HEK293 (cell line): ENCODE measurements around the gene PCBP3.
A peak's percentile ranks its signal among the peaks of the same experiment; 100 is the strongest.

Experiments used
- CTCF ChIA-PET: fragments of 350-600 bp; formaldehyde crosslinking; extraction: SDS; loops from one replicate; lab custom pipeline; 2021; ENCODE audit warnings: antibody characterized with exemption; lab: Yijun Ruan, JAX
- POLR2A ChIA-PET: fragments of 300-600 bp; formaldehyde crosslinking; extraction: SDS; loops from one replicate; lab custom pipeline; 2020; ENCODE audit warnings: antibody characterized with exemption, inconsistent platforms; lab: Yijun Ruan, JAX
- H3K27ac ChIP-seq: fragments of 200-500 bp; sonication (Bioruptor generic); 2 replicates; pipeline ENCODE4 v1.5.1; 2014; ENCODE audit warnings: low read depth, low read length, control low read depth, inconsistent platforms; ENCODE audit errors: extremely low read depth
- H3K36me3 ChIP-seq, 2 experiments: fragments of 200-500 bp in 1 of 2; sonication (Bioruptor generic) in 1 of 2; 1 replicate in 1 of 2; 2 replicates in 1 of 2; pipeline ENCODE4 v1.5.1; 2014 to 2017; ENCODE audit warnings: inconsistent platforms in 2 of 2, low read length in 2 of 2; ENCODE audit not compliant: control insufficient read depth in 2 of 2, insufficient read depth in 1 of 2
- H3K4me1 ChIP-seq: fragments of 200-500 bp; sonication (Bioruptor generic); 2 replicates; pipeline ENCODE4 v1.5.1; 2014; ENCODE audit warnings: mild to moderate bottlenecking, low read length, inconsistent platforms; ENCODE audit not compliant: control insufficient read depth, insufficient read depth
- H3K4me3 ChIP-seq: 2 replicates; pipeline ENCODE4 v1.5.1; 2011; ENCODE audit warnings: low read depth, mild to moderate bottlenecking, control low read depth, low read length, moderate library complexity
- H3K9me3 ChIP-seq: fragments of 200-500 bp; sonication (Bioruptor generic); 2 replicates; pipeline ENCODE4 v1.5.1; 2014; ENCODE audit warnings: low read depth, low read length, inconsistent platforms; ENCODE audit not compliant: control insufficient read depth, insufficient read depth
- GLIS2 ChIP-seq: fragments of 450-650 bp; formaldehyde crosslinking; IDR thresholded peaks from 2 replicates; pipeline ENCODE4 v1.5.1; 2016; ENCODE audit warnings: missing biosample characterization, missing genetic modification characterization
- INSM2 ChIP-seq: fragments of 450-650 bp; formaldehyde crosslinking; IDR thresholded peaks from 2 replicates; pipeline ENCODE4 v1.5.1; 2016; ENCODE audit warnings: missing biosample characterization, missing genetic modification characterization
- KLF10 ChIP-seq: fragments of 450-650 bp; IDR thresholded peaks from 2 replicates; pipeline ENCODE4 v1.5.1; 2018; ENCODE audit warnings: missing biosample characterization, mild to moderate bottlenecking, missing genetic modification characterization
- PRDM1 ChIP-seq: fragments of 450-650 bp; formaldehyde crosslinking; IDR thresholded peaks from 2 replicates; pipeline ENCODE4; 2016; ENCODE audit warnings: missing biosample characterization, missing genetic modification characterization
- REPIN1 ChIP-seq: fragments of 450-650 bp; formaldehyde crosslinking; IDR thresholded peaks from 2 replicates; pipeline ENCODE4 v1.5.1; 2017; ENCODE audit warnings: missing biosample characterization, missing genetic modification characterization, low read depth
- SP2 ChIP-seq: fragments of 450-650 bp; formaldehyde crosslinking; IDR thresholded peaks from 2 replicates; pipeline ENCODE4 v1.5.1; 2016; ENCODE audit warnings: missing biosample characterization, missing genetic modification characterization
- YY2 ChIP-seq: fragments of 450-650 bp; formaldehyde crosslinking; IDR thresholded peaks from 2 replicates; pipeline ENCODE4 v1.5.1; 2016; ENCODE audit warnings: missing biosample characterization, missing genetic modification characterization
- ZBTB20 ChIP-seq: fragments of 450-650 bp; formaldehyde crosslinking; IDR thresholded peaks from 2 replicates; pipeline ENCODE4 v1.5.1; 2016; ENCODE audit warnings: missing biosample characterization, missing genetic modification characterization
- ZFP41 ChIP-seq: fragments of 450-650 bp; formaldehyde crosslinking; IDR thresholded peaks from 2 replicates; pipeline ENCODE4 v1.5.1; 2016; ENCODE audit warnings: missing biosample characterization, missing genetic modification characterization, borderline replicate concordance
- ZNF140 ChIP-seq: fragments of 450-650 bp; formaldehyde crosslinking; IDR thresholded peaks from 2 replicates; pipeline ENCODE4 v1.5.1; 2016; ENCODE audit warnings: missing biosample characterization, missing genetic modification characterization
- ZNF19 ChIP-seq: fragments of 450-650 bp; formaldehyde crosslinking; IDR thresholded peaks from 2 replicates; pipeline ENCODE4; 2016; ENCODE audit warnings: missing biosample characterization, missing genetic modification characterization, low read depth
- ZNF202 ChIP-seq: fragments of 450-650 bp; formaldehyde crosslinking; IDR thresholded peaks from 2 replicates; pipeline ENCODE4 v1.5.1; 2016; ENCODE audit warnings: missing biosample characterization, missing genetic modification characterization, borderline replicate concordance
- ZNF221 ChIP-seq: fragments of 450-650 bp; formaldehyde crosslinking; IDR thresholded peaks from 2 replicates; pipeline ENCODE4 v1.5.1; 2017; ENCODE audit warnings: missing biosample characterization, missing genetic modification characterization, borderline replicate concordance
- ZNF223 ChIP-seq: fragments of 450-650 bp; formaldehyde crosslinking; IDR thresholded peaks from 2 replicates; pipeline ENCODE4 v1.5.1; 2016; ENCODE audit warnings: missing biosample characterization, missing genetic modification characterization
- ZNF311 ChIP-seq: fragments of 450-650 bp; formaldehyde crosslinking; IDR thresholded peaks from 2 replicates; pipeline ENCODE4 v1.5.1; 2017; ENCODE audit warnings: missing biosample characterization, missing genetic modification characterization, borderline replicate concordance
- ZNF324 ChIP-seq: fragments of 450-650 bp; formaldehyde crosslinking; IDR thresholded peaks from 2 replicates; pipeline ENCODE4 v1.5.1; 2016; ENCODE audit warnings: missing biosample characterization, missing genetic modification characterization
- ZNF335 ChIP-seq: fragments of 450-650 bp; formaldehyde crosslinking; conservative IDR thresholded peaks from 2 replicates; pipeline ENCODE4 v1.5.1; 2016; ENCODE audit warnings: missing biosample characterization, missing genetic modification characterization
- ZNF394 ChIP-seq: fragments of 450-650 bp; formaldehyde crosslinking; IDR thresholded peaks from 2 replicates; pipeline ENCODE4 v1.5.1; 2016; ENCODE audit warnings: missing biosample characterization, missing genetic modification characterization, mild to moderate bottlenecking, moderate library complexity, borderline replicate concordance
- ZNF585B ChIP-seq: fragments of 450-650 bp; formaldehyde crosslinking; IDR thresholded peaks from 2 replicates; pipeline ENCODE4 v1.5.1; 2016; ENCODE audit warnings: missing biosample characterization, missing genetic modification characterization
- ZNF621 ChIP-seq: fragments of 450-650 bp; formaldehyde crosslinking; IDR thresholded peaks from 2 replicates; pipeline ENCODE4 v1.5.1; 2017; ENCODE audit warnings: missing biosample characterization, missing genetic modification characterization
- ZNF639 ChIP-seq: fragments of 450-650 bp; formaldehyde crosslinking; IDR thresholded peaks from 2 replicates; pipeline ENCODE4 v1.5.1; 2016; ENCODE audit warnings: missing biosample characterization, missing genetic modification characterization
- ZNF664 ChIP-seq: fragments of 450-650 bp; formaldehyde crosslinking; IDR thresholded peaks from 2 replicates; pipeline ENCODE4 v1.5.1; 2016; ENCODE audit warnings: missing biosample characterization, missing genetic modification characterization
- ZNF670 ChIP-seq: fragments of 450-650 bp; formaldehyde crosslinking; IDR thresholded peaks from 2 replicates; pipeline ENCODE4 v1.5.1; 2016; ENCODE audit warnings: missing biosample characterization, missing genetic modification characterization, low read depth
- ZNF707 ChIP-seq: fragments of 450-650 bp; formaldehyde crosslinking; IDR thresholded peaks from 2 replicates; pipeline ENCODE4 v1.5.1; 2016; ENCODE audit warnings: missing biosample characterization, missing genetic modification characterization
- ZNF76 ChIP-seq: fragments of 450-650 bp; formaldehyde crosslinking; IDR thresholded peaks from 2 replicates; pipeline ENCODE4; 2016; ENCODE audit warnings: low read depth, missing biosample characterization, missing genetic modification characterization, borderline replicate concordance
- ZNF768 ChIP-seq: fragments of 450-650 bp; formaldehyde crosslinking; IDR thresholded peaks from 2 replicates; pipeline ENCODE4 v1.5.1; 2018; ENCODE audit warnings: missing biosample characterization, mild to moderate bottlenecking, missing genetic modification characterization
- ZNF830 ChIP-seq: fragments of 450-650 bp; IDR thresholded peaks from 2 replicates; pipeline ENCODE4 v1.5.0; 2018; ENCODE audit warnings: missing biosample characterization, missing genetic modification characterization, low read depth, mild to moderate bottlenecking, moderate library complexity
- ZXDB ChIP-seq: fragments of 450-650 bp; formaldehyde crosslinking; IDR thresholded peaks from 2 replicates; pipeline ENCODE4 v1.5.1; 2016; ENCODE audit warnings: missing biosample characterization, missing genetic modification characterization
- TF ChIP-seq, protein P1 (sequence below): fragments of 450-650 bp; formaldehyde crosslinking; conservative IDR thresholded peaks from 2 replicates; pipeline ENCODE4 v1.5.1; 2016; ENCODE audit warnings: low read depth, missing biosample characterization, missing genetic modification characterization

The PCBP3 gene

DNA sequence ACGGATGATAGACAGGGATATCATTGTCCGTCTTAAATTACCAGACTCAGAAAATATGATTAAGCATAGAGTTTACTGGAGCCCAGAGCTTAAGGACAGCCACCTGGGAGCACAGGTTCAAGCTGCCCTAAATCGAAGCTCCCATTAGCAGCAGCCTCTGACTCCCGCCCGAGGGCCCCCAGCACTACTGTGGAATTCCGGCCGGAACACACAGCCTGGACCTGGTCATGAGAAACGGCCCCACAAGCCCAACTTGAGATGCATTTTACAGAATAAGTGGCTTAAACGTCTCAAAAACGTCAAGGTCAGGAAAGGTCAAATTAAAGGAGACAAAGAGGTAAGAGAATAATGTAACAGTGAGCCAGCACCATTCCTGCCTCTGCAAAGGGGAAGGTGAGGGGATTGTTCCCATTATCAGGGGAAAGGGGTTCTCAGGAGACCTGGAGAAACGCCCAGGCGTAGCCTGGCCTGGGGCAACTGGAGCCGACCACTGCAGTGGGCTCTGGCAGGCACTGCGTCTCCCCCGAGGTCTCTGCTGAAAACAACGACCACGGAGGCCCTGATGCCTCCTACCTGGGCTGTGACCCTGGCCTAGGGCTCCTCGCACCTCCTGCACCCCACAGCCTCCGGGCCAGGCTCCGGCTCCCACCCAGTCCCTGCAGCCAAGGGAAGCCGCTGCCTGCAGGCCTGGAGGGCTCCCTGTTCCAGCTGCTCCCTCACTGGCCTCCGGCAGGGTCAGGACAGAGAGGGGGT lies 326.6 kb downstream of the PCBP3 start (continued):
- TF ChIP-seq ZNF621 (tag by site-specific recombination), result no peak
- no peak for TF ChIP-seq ZXDB (tag by site-specific recombination)
- no peak for TF ChIP-seq ZNF664 (tag by site-specific recombination)
- TF ChIP-seq, all 188 proteins: peak for 0

GRCh38 chr21:45970674-45971615 lies 327.4 kb downstream of the PCBP3 start:
- CTCF ChIA-PET, result interaction anchor here (0.6 to 3.2 kb wide), 18 partner anchors 8 to 661 kb away, joined by 3 to 22 read pairs (median 4); partner anchors contain the start of gene MCM3AP
- POLR2A ChIA-PET, result interaction anchor here (1.3 kb wide), 1 partner anchor 173 kb away, joined by 4 read pairs; no protein-coding TSS in a partner anchor
- TF ChIP-seq ZNF830 (tag by site-specific recombination) (no peak), ZNF768 (tag by site-specific recombination) (no peak), KLF10 (tag by site-specific recombination) (no peak), ZNF223 (tag by site-specific recombination) (no peak), INSM2 (no peak), YY2 (tag by site-specific recombination) (no peak), ZNF585B (tag by site-specific recombination) (0 out of 2 replicates have a peak, but pooled peaks have one; percentile 4), REPIN1 (tag by site-specific recombination) (no peak), ZBTB20 (tag by site-specific recombination) (no peak), ZNF202 (tag by site-specific recombination) (no peak), ZNF76 (peak; percentile 24; the same call in 1 of the 2 replicates), GLIS2 (peak; percentile 74), ZNF639 (no peak), ZNF394 (tag by site-specific recombination) (peak; percentile 44; the same call in 1 of the 2 replicates), ZFP41 (tag by site-specific recombination) (no peak), ZNF140 (tag by site-specific recombination) (no peak), ZNF324 (tag by site-specific recombination) (0 out of 2 replicates have a peak, but pooled peaks have one; percentile 42), ZNF221 (no peak), ZNF670 (tag by site-specific recombination) (no peak), ZNF335 (tag by site-specific recombination) (no peak), PRDM1 (no peak), ZNF707 (tag by site-specific recombination) (no peak), ZNF311 (tag by site-specific recombination) (no peak), ZNF19 (tag by site-specific recombination) (no peak), SP2 (tag by site-specific recombination) (no peak), ZXDB (tag by site-specific recombination) (no peak; the same call in 1 of the 2 replicates)
- TF ChIP-seq, protein P1, sequence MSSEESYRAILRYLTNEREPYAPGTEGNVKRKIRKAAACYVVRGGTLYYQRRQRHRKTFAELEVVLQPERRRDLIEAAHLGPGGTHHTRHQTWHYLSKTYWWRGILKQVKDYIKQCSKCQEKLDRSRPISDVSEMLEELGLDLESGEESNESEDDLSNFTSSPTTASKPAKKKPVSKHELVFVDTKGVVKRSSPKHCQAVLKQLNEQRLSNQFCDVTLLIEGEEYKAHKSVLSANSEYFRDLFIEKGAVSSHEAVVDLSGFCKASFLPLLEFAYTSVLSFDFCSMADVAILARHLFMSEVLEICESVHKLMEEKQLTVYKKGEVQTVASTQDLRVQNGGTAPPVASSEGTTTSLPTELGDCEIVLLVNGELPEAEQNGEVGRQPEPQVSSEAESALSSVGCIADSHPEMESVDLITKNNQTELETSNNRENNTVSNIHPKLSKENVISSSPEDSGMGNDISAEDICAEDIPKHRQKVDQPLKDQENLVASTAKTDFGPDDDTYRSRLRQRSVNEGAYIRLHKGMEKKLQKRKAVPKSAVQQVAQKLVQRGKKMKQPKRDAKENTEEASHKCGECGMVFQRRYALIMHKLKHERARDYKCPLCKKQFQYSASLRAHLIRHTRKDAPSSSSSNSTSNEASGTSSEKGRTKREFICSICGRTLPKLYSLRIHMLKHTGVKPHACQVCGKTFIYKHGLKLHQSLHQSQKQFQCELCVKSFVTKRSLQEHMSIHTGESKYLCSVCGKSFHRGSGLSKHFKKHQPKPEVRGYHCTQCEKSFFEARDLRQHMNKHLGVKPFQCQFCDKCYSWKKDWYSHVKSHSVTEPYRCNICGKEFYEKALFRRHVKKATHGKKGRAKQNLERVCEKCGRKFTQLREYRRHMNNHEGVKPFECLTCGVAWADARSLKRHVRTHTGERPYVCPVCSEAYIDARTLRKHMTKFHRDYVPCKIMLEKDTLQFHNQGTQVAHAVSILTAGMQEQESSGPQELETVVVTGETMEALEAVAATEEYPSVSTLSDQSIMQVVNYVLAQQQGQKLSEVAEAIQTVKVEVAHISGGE (tag by site-specific recombination), result no peak

More at GRCh38 chr21:45970674-45971615, 327.4 kb downstream of the PCBP3 start:
- H3K27ac ChIP-seq, result no peak overlapping the region
- no peaks in the 10 kb centered on the region for H3K36me3 ChIP-seq
- no peaks in the 10 kb centered on the region for H3K9me3 ChIP-seq
- no peak overlapping the region for H3K4me3 ChIP-seq
- peaks cover 21% of the 10 kb centered on the region for H3K4me1 ChIP-seq
